OCI-LY3 (cell line): Measurements from ENCODE around the gene TSNAX.

Source experiments
- H2AFZ ChIP-seq: fragments of 200-600, 300-600 bp; shearing (Covaris generic); 2 replicates; pipeline ENCODE4 v1.6.0; 2014; ENCODE audit warnings: antibody characterized with exemption, low read depth, low read length
- H3K27ac ChIP-seq: fragments of 200-600, 300-600 bp; sonication (generic); 2 replicates; pipeline ENCODE4 v1.5.1; 2014; ENCODE audit warnings: mild to moderate bottlenecking, low read length, moderate library complexity, mixed read lengths
- H3K27me3 ChIP-seq: fragments of 200-600, 300-600 bp; sonication (generic); 2 replicates; pipeline ENCODE4 v1.6.1; 2014; ENCODE audit warnings: low read depth, low read length, mixed read lengths
- H3K36me3 ChIP-seq: fragments of 200-600, 300-600 bp; sonication (generic); replicated peaks from 2 replicates; pipeline ENCODE3; 2014; ENCODE audit warnings: low read depth, low read length, mixed read lengths
- H3K4me1 ChIP-seq: fragments of 300-600, 200-600 bp; sonication (generic); 2 replicates; pipeline ENCODE4 v1.6.1; 2014; ENCODE audit warnings: low read length, mixed read lengths
- H3K4me2 ChIP-seq: fragments of 200-600, 300-600 bp; sonication (generic); 2 replicates; pipeline ENCODE4 v1.6.1; 2014; ENCODE audit warnings: low read length, mixed read lengths
- H3K4me3 ChIP-seq: fragments of 300-600, 200-600 bp; sonication (generic); 2 replicates; pipeline ENCODE4 v1.5.1; 2014; ENCODE audit warnings: antibody characterized with exemption, mild to moderate bottlenecking, low read length, moderate library complexity
- H3K79me2 ChIP-seq: fragments of 300-600, 200-600 bp; shearing (Covaris generic); 2 replicates; pipeline ENCODE4 v1.6.1; 2014; ENCODE audit warnings: mild to moderate bottlenecking, low read length, mixed read lengths
- H3K9ac ChIP-seq: fragments of 300-600, 200-600 bp; shearing (Covaris generic); 2 replicates; pipeline ENCODE4 v1.6.0; 2014; ENCODE audit warnings: mild to moderate bottlenecking, low read length, moderate library complexity
- H3K9me3 ChIP-seq: fragments of 200-600, 300-600 bp; shearing (Covaris generic); 2 replicates; pipeline ENCODE4 v1.6.1; 2014; ENCODE audit warnings: low read length, mixed read lengths; ENCODE audit not compliant: insufficient read depth
- H4K20me1 ChIP-seq: fragments of 200-600, 300-600 bp; sonication (generic); 2 replicates; pipeline ENCODE4 v1.6.1; 2016; ENCODE audit warnings: low read length, mixed read lengths; ENCODE audit not compliant: insufficient read depth
- EZH2phosphoT487 ChIP-seq: fragments of 200-600 bp; shearing (Covaris generic); IDR thresholded peaks from 2 replicates; pipeline ENCODE4 v1.6.1; 2018; ENCODE audit warnings: antibody characterized with exemption, mixed run types, low read depth
- TF ChIP-seq, protein P1 (sequence below): fragments of 200-600, 300-600 bp; sonication (generic); IDR thresholded peaks from 2 replicates; pipeline ENCODE4 v1.5.1; 2014; ENCODE audit warnings: antibody characterized with exemption, low read length, low read depth

Gene TSNAX

GRCh38 chr1:231583376-231583775 lies 54.9 kb downstream of the TSNAX start:
- TF ChIP-seq, protein P1, sequence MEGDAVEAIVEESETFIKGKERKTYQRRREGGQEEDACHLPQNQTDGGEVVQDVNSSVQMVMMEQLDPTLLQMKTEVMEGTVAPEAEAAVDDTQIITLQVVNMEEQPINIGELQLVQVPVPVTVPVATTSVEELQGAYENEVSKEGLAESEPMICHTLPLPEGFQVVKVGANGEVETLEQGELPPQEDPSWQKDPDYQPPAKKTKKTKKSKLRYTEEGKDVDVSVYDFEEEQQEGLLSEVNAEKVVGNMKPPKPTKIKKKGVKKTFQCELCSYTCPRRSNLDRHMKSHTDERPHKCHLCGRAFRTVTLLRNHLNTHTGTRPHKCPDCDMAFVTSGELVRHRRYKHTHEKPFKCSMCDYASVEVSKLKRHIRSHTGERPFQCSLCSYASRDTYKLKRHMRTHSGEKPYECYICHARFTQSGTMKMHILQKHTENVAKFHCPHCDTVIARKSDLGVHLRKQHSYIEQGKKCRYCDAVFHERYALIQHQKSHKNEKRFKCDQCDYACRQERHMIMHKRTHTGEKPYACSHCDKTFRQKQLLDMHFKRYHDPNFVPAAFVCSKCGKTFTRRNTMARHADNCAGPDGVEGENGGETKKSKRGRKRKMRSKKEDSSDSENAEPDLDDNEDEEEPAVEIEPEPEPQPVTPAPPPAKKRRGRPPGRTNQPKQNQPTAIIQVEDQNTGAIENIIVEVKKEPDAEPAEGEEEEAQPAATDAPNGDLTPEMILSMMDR, result no peak
- no peak for TF ChIP-seq EZH2phosphoT487
- Histone ChIP-seq H3K4me2 (no peak overlapping the region), H4K20me1 (no peaks in the 10 kb centered on the region), H3K4me1 (no peaks in the 10 kb centered on the region), H3K27ac (no peak overlapping the region), H3K27me3 (no peaks in the 10 kb centered on the region), H3K9ac (no peak overlapping the region), H3K36me3 (no peaks in the 10 kb centered on the region), H3K4me3 (no peak overlapping the region), H2AFZ (no peak overlapping the region), H3K79me2 (no peaks in the 10 kb centered on the region), H3K9me3 (no peaks in the 10 kb centered on the region)

GRCh38 chr1:231584117-231584516 lies 55.6 kb downstream of the TSNAX start:
- no peak overlapping the region for H3K4me3 ChIP-seq
- H3K79me2 ChIP-seq, result no peaks in the 10 kb centered on the region
- H3K9ac ChIP-seq, result no peak overlapping the region
- no peaks in the 10 kb centered on the region for H3K4me1 ChIP-seq
- H4K20me1 ChIP-seq, result no peaks in the 10 kb centered on the region
- TF ChIP-seq EZH2phosphoT487, result no peak
- TF ChIP-seq, protein P1, result peak; percentile 61
- H3K9me3 ChIP-seq, result no peaks in the 10 kb centered on the region
- no peak overlapping the region for H3K27ac ChIP-seq
- H3K27me3 ChIP-seq, result no peaks in the 10 kb centered on the region
- no peak overlapping the region for H3K4me2 ChIP-seq
- H2AFZ ChIP-seq, result no peak overlapping the region
- no peaks in the 10 kb centered on the region for H3K36me3 ChIP-seq

DNA sequence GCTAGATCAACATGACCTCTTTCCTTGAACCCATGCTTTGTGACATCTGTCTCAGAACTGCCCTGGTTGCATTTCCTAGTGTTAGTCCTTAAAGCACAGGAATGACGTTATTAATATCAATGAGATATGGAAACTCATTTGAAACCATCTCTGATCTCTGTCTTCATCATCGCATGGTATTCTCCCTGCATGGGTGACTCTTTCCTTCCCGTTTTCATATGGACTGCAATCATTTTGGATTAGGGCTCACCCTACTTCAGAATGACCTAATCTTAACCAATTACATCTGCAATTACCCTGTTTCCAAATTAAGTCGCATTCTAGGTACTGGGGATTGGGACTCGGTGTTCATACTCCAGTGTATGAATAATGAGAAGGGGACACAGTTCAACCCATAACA lies 56.5 kb downstream of the TSNAX start:
- Histone ChIP-seq H3K9me3 (no peaks in the 10 kb centered on the region), H3K79me2 (no peaks in the 10 kb centered on the region), H3K36me3 (no peaks in the 10 kb centered on the region), H2AFZ (no peak overlapping the region), H3K27ac (no peak overlapping the region), H3K27me3 (no peaks in the 10 kb centered on the region), H4K20me1 (no peaks in the 10 kb centered on the region), H3K4me3 (no peak overlapping the region), H3K9ac (no peak overlapping the region), H3K4me1 (no peaks in the 10 kb centered on the region), H3K4me2 (no peak overlapping the region)
- TF ChIP-seq EZH2phosphoT487, result no peak
- TF ChIP-seq, protein P1, result no peak

GRCh38 chr1:231590453-231591198 lies 62.2 kb downstream of the TSNAX start:
- no peak overlapping the region for H3K9ac ChIP-seq
- no peaks in the 10 kb centered on the region for H3K79me2 ChIP-seq
- no peaks in the 10 kb centered on the region for H4K20me1 ChIP-seq
- peaks cover 20% of the 10 kb centered on the region for H3K4me1 ChIP-seq
- 0 out of 2 replicates have a peak overlapping the region, but pooled peaks have one; percentile 28 for H2AFZ ChIP-seq
- H3K36me3 ChIP-seq, result no peaks in the 10 kb centered on the region
- no peak overlapping the region for H3K27ac ChIP-seq
- no peaks in the 10 kb centered on the region for H3K9me3 ChIP-seq
- peak overlapping the region; percentile 68 for H3K4me3 ChIP-seq
- peak overlapping the region; percentile 82 for H3K4me2 ChIP-seq
- TF ChIP-seq, protein P1, result peak; percentile 96
- TF ChIP-seq EZH2phosphoT487, result no peak
- H3K27me3 ChIP-seq, result no peaks in the 10 kb centered on the region
